Bronchial epithelial cell (primary cell): ENCODE measurements around the gene PTGS2. TPM values are rescaled to one million over a fixed set of nuclear protein-coding genes. Genes with fewer than 3 reads are reported as not detected.
A peak's percentile ranks its signal among the peaks of the same experiment; 100 is the strongest.

Source experiments
- DNase-seq: peaks from one replicate; pipeline ENCODE4 v3.0.0-alpha.2; 2010; ENCODE audit warnings: low read depth
- FAIRE-seq: peaks from 2 replicates; lab custom pipeline; 2011; peaks lifted over from hg19 to GRCh38; lab: Jason Lieb, UNC
- H3K27me3 ChIP-seq: 2 replicates; pipeline ENCODE4 v1.5.1; 2011; ENCODE audit warnings: low read length; ENCODE audit not compliant: control insufficient read depth, insufficient read depth
- H3K36me3 ChIP-seq: 2 replicates; pipeline ENCODE4 v1.5.1; 2011; ENCODE audit warnings: low read length; ENCODE audit not compliant: control insufficient read depth, insufficient read depth
- H3K4me3 ChIP-seq: 2 replicates; pipeline ENCODE4 v1.5.1; 2011; ENCODE audit warnings: mild to moderate bottlenecking, low read depth, low read length, control low read depth
- total RNA-seq: library from RNA; depleted of rRNA; stranded (reverse); fragments of >200 nt; gene quantifications from 2 replicates; pipeline ENCODE4 v1.2.1, GENCODE V29; 2014
- TF ChIP-seq, protein P1 (sequence below): IDR thresholded peaks from 2 replicates; pipeline ENCODE4 v1.5.1; 2011; ENCODE audit warnings: mild to moderate bottlenecking, moderate library complexity, low read length, control low read depth, inconsistent platforms; ENCODE audit not compliant: insufficient read depth, severe bottlenecking

PTGS2 gene
- total RNA-seq, 1 donor from 2014 or later: 22.1 TPM

GRCh38 chr1:186683652-186684410 lies 3.6 kb upstream of the PTGS2 start:
- Histone ChIP-seq H3K27me3 (no peaks in the 10 kb centered on the region), H3K4me3 (no peak overlapping the region), H3K36me3 (no peaks in the 10 kb centered on the region)
- DNase-seq (no peak), FAIRE-seq (no peak)
- TF ChIP-seq, protein P1, sequence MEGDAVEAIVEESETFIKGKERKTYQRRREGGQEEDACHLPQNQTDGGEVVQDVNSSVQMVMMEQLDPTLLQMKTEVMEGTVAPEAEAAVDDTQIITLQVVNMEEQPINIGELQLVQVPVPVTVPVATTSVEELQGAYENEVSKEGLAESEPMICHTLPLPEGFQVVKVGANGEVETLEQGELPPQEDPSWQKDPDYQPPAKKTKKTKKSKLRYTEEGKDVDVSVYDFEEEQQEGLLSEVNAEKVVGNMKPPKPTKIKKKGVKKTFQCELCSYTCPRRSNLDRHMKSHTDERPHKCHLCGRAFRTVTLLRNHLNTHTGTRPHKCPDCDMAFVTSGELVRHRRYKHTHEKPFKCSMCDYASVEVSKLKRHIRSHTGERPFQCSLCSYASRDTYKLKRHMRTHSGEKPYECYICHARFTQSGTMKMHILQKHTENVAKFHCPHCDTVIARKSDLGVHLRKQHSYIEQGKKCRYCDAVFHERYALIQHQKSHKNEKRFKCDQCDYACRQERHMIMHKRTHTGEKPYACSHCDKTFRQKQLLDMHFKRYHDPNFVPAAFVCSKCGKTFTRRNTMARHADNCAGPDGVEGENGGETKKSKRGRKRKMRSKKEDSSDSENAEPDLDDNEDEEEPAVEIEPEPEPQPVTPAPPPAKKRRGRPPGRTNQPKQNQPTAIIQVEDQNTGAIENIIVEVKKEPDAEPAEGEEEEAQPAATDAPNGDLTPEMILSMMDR: no peak

GRCh38 chr1:186682736-186683135 lies 2.5 kb upstream of the PTGS2 start:
- DNase-seq: peak; percentile 41
- Histone ChIP-seq H3K27me3 (no peaks in the 10 kb centered on the region), H3K36me3 (peaks cover 2% of the 10 kb centered on the region), H3K4me3 (no peak overlapping the region)
- TF ChIP-seq, protein P1: peak; percentile 31
- FAIRE-seq: no peak

DNA sequence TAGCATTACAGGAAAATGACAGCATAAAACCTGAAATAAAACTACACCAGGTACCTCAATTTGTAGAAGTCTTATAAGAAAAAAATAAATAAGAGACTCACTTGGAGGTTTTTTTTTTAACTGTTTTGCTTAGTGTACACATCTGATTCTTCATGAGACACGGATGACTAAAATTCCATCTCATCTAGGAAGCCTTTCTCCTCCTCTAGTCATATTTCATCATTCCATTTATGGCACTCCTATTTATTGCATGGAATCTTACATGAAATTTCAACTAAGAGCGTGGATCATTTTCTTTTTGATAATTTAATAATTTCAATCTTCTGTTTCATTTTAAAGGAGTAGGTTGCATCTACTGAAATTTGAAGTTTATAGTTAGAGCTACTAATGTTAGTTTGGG lies 1.6 kb upstream of the PTGS2 start:
- FAIRE-seq: no peak
- peak; percentile 75 for DNase-seq
- peak overlapping the region; percentile 67 for H3K4me3 ChIP-seq
- H3K27me3 ChIP-seq: no peaks in the 10 kb centered on the region
- H3K36me3 ChIP-seq: peaks cover 2% of the 10 kb centered on the region
- TF ChIP-seq, protein P1: no peak

GRCh38 chr1:186681121-186681520 lies 898 bp upstream of the PTGS2 start:
- TF ChIP-seq, protein P1: no peak
- H3K4me3 ChIP-seq: peak overlapping the region; percentile 67
- DNase-seq: no peak
- no peaks in the 10 kb centered on the region for H3K27me3 ChIP-seq
- no peak for FAIRE-seq
- H3K36me3 ChIP-seq: peaks cover 5% of the 10 kb centered on the region

GRCh38 chr1:186679924-186680244 lies 339 bp downstream of the PTGS2 start:
- TF ChIP-seq, protein P1: no peak
- FAIRE-seq (no peak), DNase-seq (no peak)
- H3K4me3 ChIP-seq: peak overlapping the region; percentile 67
- H3K36me3 ChIP-seq: peaks cover 6% of the 10 kb centered on the region
- H3K27me3 ChIP-seq: no peaks in the 10 kb centered on the region

- H3K36me3 ChIP-seq: peaks cover 9% of the 10 kb centered on the region
- FAIRE-seq: no peak
- no peak for DNase-seq
- H3K27me3 ChIP-seq: no peaks in the 10 kb centered on the region
- TF ChIP-seq, protein P1: no peak
- no peak overlapping the region for H3K4me3 ChIP-seq
Observed at GRCh38 chr1:186678155-186678554, 2.1 kb downstream of the PTGS2 start.
